Spleen (tissue), 7 donors: ENCODE results near the gene FMOD.
A peak's percentile ranks its signal among the peaks of the same experiment; 100 is the strongest.

Experiments used
- POLR2A ChIP-seq, 3 donors: fragments of 450-650 bp; IDR thresholded peaks; one replicate each; pipeline ENCODE4 v1.5.1; 2017; ENCODE audit warnings: antibody characterized with exemption in 3 of 3, mild to moderate bottlenecking in 1 of 3
- POLR2AphosphoS5 ChIP-seq, 3 donors: sonication (generic); formaldehyde crosslinking; IDR thresholded peaks; one replicate each; pipeline ENCODE4 v1.5.1; 2017; ENCODE audit warnings: antibody characterized with exemption in 3 of 3
- TF ChIP-seq, protein P1 (sequence below), 11 experiments: fragments of 200-600 bp in 7 of 11; fragments of 450-650 bp in 4 of 11; sonication (generic) in 4 of 11; IDR thresholded peaks in 8 of 11; conservative IDR thresholded peaks in 3 of 11; 1 replicate in 7 of 11; 2 replicates in 4 of 11; pipeline versions ENCODE4 v1.4.0 to v1.8.0; 2016 to 2021; ENCODE audit warnings: antibody characterized with exemption in 11 of 11, inconsistent platforms in 4 of 11, mild to moderate bottlenecking in 1 of 11
- donor health status: DM: no; HTN: no; CAD: no; lungs with moderate emphysema.
- donor health status: DM: no; HTN: no; CAD: no.
- donor health status: DM: no; HTN: no; CAD: no.

DNA sequence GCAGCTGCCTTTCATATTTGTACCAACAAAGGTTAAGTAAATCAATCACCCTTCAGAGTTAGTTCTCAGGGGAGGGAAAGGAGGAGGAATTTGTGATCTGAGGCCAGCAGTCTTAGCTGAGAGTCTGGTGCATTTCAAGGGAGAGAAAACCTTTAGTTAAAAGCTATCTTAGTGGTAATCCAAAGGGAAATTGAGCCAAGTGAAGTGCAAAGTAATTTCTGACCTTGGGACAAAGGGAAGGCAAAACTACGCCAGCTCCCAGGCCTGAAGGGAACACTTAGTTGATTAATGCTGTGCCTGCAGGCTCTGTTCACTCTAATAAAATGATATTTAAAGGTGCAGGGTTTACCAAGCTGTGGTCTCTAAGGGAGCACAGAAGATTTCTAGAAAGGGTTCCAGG, 23.1 kb upstream of the FMOD start:
- TF ChIP-seq POLR2AphosphoS5 (IDR thresholded peaks at IDR 0.05) (peak in 1 of 3 donors; percentile 6), POLR2A (IDR thresholded peaks at IDR 0.05) (no peak)
- TF ChIP-seq, protein P1, sequence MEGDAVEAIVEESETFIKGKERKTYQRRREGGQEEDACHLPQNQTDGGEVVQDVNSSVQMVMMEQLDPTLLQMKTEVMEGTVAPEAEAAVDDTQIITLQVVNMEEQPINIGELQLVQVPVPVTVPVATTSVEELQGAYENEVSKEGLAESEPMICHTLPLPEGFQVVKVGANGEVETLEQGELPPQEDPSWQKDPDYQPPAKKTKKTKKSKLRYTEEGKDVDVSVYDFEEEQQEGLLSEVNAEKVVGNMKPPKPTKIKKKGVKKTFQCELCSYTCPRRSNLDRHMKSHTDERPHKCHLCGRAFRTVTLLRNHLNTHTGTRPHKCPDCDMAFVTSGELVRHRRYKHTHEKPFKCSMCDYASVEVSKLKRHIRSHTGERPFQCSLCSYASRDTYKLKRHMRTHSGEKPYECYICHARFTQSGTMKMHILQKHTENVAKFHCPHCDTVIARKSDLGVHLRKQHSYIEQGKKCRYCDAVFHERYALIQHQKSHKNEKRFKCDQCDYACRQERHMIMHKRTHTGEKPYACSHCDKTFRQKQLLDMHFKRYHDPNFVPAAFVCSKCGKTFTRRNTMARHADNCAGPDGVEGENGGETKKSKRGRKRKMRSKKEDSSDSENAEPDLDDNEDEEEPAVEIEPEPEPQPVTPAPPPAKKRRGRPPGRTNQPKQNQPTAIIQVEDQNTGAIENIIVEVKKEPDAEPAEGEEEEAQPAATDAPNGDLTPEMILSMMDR (IDR thresholded peaks at IDR 0.05 in 8 of 11, conservative IDR thresholded peaks at IDR 0.05 in 3 of 11): no peak
